H1 (cell line): ENCODE data around the gene AGAP1. TPM values are rescaled to one million over a fixed set of nuclear protein-coding genes. Genes with fewer than 3 reads are reported as not detected.

Experiments used
- CTCF ChIA-PET: fragments of 300-600 bp; sonication (Branson Sonifier 250); formaldehyde crosslinking; loops from one replicate; lab custom pipeline; 2021; ENCODE audit not compliant: partially characterized antibody; lab: Charles Lee
- POLR2A ChIA-PET: fragments of 300-600 bp; sonication (Branson Sonifier 250); formaldehyde crosslinking; loops from one replicate; lab custom pipeline; 2021; ENCODE audit warnings: inconsistent platforms; ENCODE audit not compliant: partially characterized antibody; lab: Charles Lee
- DNase-seq, 2 experiments: peaks; one replicate each; pipeline versions ENCODE4 v3.0.0 to v3.0.0-alpha.2; 2010 to 2022; ENCODE audit warnings: low spot score in 2 of 2, low read depth in 1 of 2, mixed read lengths in 1 of 2
- FAIRE-seq: peaks from 2 replicates; lab custom pipeline; 2011; peaks lifted over from hg19 to GRCh38; lab: Jason Lieb, UNC
- H2AFZ ChIP-seq: 2 replicates; pipeline ENCODE4 v1.8.1; 2012; ENCODE audit warnings: low read length, inconsistent platforms
- H2AK5ac ChIP-seq: 2 replicates; pipeline ENCODE4 v1.6.1; 2013; ENCODE audit warnings: low read depth, low read length
- H2BK120ac ChIP-seq: replicated peaks from 2 replicates; pipeline ENCODE3; 2013; ENCODE audit warnings: low read depth, low read length, inconsistent platforms
- H2BK12ac ChIP-seq: 2 replicates; pipeline ENCODE4 v1.6.1; 2013; ENCODE audit warnings: low read depth, low read length
- H2BK15ac ChIP-seq: 2 replicates; pipeline ENCODE4 v1.6.1; 2013; ENCODE audit warnings: low read length
- H2BK20ac ChIP-seq: 2 replicates; pipeline ENCODE4 v1.6.1; 2013; ENCODE audit warnings: low read length
- H2BK5ac ChIP-seq: 2 replicates; pipeline ENCODE4 v1.6.1; 2013; ENCODE audit warnings: low read depth, low read length
- H3K14ac ChIP-seq: 2 replicates; pipeline ENCODE4 v1.6.1; 2013; ENCODE audit warnings: inconsistent platforms; ENCODE audit not compliant: insufficient read length
- H3K18ac ChIP-seq: 2 replicates; pipeline ENCODE4 v1.6.1; 2013; ENCODE audit warnings: low read length; ENCODE audit errors: extremely low read depth
- H3K23ac ChIP-seq: 2 replicates; pipeline ENCODE4 v1.6.1; 2013; ENCODE audit warnings: inconsistent platforms; ENCODE audit not compliant: insufficient read length
- H3K23me2 ChIP-seq: 2 replicates; pipeline ENCODE4 v1.6.1; 2013; ENCODE audit warnings: low read depth, low read length
- H3K27ac ChIP-seq: 2 replicates; pipeline ENCODE4 v1.6.1; 2011; ENCODE audit warnings: low read depth, low read length, inconsistent platforms
- H3K27me3 ChIP-seq, 4 experiments: replicated peaks in 1 of 4; 1 replicate in 1 of 4; 2 replicates in 3 of 4; pipeline versions ENCODE4 v1.6.1 to v1.8.1; 2011 to 2013; ENCODE audit warnings: low read length in 3 of 4, mild to moderate bottlenecking in 3 of 4, inconsistent platforms in 2 of 4, mixed read lengths in 2 of 4, moderate library complexity in 1 of 4; ENCODE audit not compliant: control insufficient read depth in 3 of 4, insufficient read depth in 3 of 4; ENCODE audit errors: extremely low read depth in 1 of 4
- H3K36me3 ChIP-seq, 4 experiments: 2 replicates each; pipeline versions ENCODE4 v1.6.1 to v1.8.1; 2011 to 2013; ENCODE audit warnings: mild to moderate bottlenecking in 4 of 4, low read length in 3 of 4, moderate library complexity in 2 of 4, control low read depth in 1 of 4, inconsistent platforms in 1 of 4; ENCODE audit not compliant: insufficient read depth in 4 of 4, control insufficient read depth in 2 of 4
- H3K4ac ChIP-seq: replicated peaks from 2 replicates; pipeline ENCODE3; 2013; ENCODE audit warnings: low read length, low read depth, mixed read lengths, inconsistent platforms; ENCODE audit not compliant: insufficient read length
- H3K4me1 ChIP-seq, 4 experiments: replicated peaks in 1 of 4; 1 replicate in 1 of 4; 2 replicates in 3 of 4; pipeline versions ENCODE4 v1.6.1 to v1.8.1; 2011 to 2013; ENCODE audit warnings: low read length in 3 of 4, inconsistent platforms in 2 of 4, mixed read lengths in 1 of 4; ENCODE audit not compliant: insufficient read depth in 4 of 4, control insufficient read depth in 3 of 4
- H3K4me2 ChIP-seq, 2 experiments: 2 replicates each; pipeline versions ENCODE4 v1.6.1 to v1.8.1; 2011 to 2013; ENCODE audit warnings: low read depth in 2 of 2, low read length in 2 of 2, control low read depth in 1 of 2, inconsistent platforms in 1 of 2, mild to moderate bottlenecking in 1 of 2; ENCODE audit not compliant: insufficient read depth in 1 of 2
- H3K4me3 ChIP-seq, 4 experiments: fragments of 200-600, 300-600 bp in 1 of 4; sonication (generic), shearing (Covaris generic), sonication (Bioruptor Twin) in 1 of 4; 2 replicates each; pipeline versions ENCODE4 v1.5.1 to v1.8.1; 2011 to 2016; ENCODE audit warnings: low read length in 4 of 4, low read depth in 3 of 4, control low read depth in 2 of 4, inconsistent platforms in 2 of 4, mild to moderate bottlenecking in 2 of 4, mixed read lengths in 1 of 4, moderate library complexity in 1 of 4; ENCODE audit not compliant: insufficient read depth in 2 of 4; ENCODE audit errors: extremely low read depth in 1 of 4
- H3K56ac ChIP-seq: replicated peaks from 2 replicates; pipeline ENCODE3; 2013; ENCODE audit warnings: low read depth, mild to moderate bottlenecking, mixed read lengths, low read length, inconsistent platforms; ENCODE audit not compliant: insufficient read length
- H3K79me1 ChIP-seq: 2 replicates; pipeline ENCODE4 v1.6.1; 2013; ENCODE audit warnings: low read depth, low read length, control low read depth
- H3K79me2 ChIP-seq, 2 experiments: 2 replicates each; pipeline versions ENCODE4 v1.6.1 to v1.8.1; 2012 to 2013; ENCODE audit warnings: low read length in 2 of 2, mild to moderate bottlenecking in 2 of 2, inconsistent platforms in 1 of 2; ENCODE audit not compliant: insufficient read depth in 2 of 2, control insufficient read depth in 1 of 2
- H3K9ac ChIP-seq, 4 experiments: replicated peaks in 1 of 4; 1 replicate in 1 of 4; 2 replicates in 3 of 4; pipeline versions ENCODE4 v1.6.1 to v1.8.1; 2011 to 2013; ENCODE audit warnings: low read depth in 3 of 4, low read length in 3 of 4, control low read depth in 2 of 4, mild to moderate bottlenecking in 2 of 4, moderate library complexity in 2 of 4, inconsistent platforms in 1 of 4; ENCODE audit errors: extremely low read depth in 1 of 4
- H3K9me3 ChIP-seq, 2 experiments: 2 replicates each; pipeline versions ENCODE4 v1.6.1 to v1.8.1; 2012 to 2013; ENCODE audit warnings: mild to moderate bottlenecking in 2 of 2, moderate library complexity in 2 of 2, control low read depth in 1 of 2, inconsistent platforms in 1 of 2, low read depth in 1 of 2, low read length in 1 of 2, mixed read lengths in 1 of 2; ENCODE audit not compliant: insufficient read depth in 2 of 2
- H4K20me1 ChIP-seq, 2 experiments: replicated peaks in 1 of 2; 2 replicates each; pipeline versions ENCODE3 to v1.8.1; 2011 to 2013; ENCODE audit warnings: inconsistent platforms in 2 of 2, low read length in 2 of 2, mild to moderate bottlenecking in 1 of 2; ENCODE audit not compliant: insufficient read depth in 2 of 2, control insufficient read depth in 1 of 2
- H4K5ac ChIP-seq: 2 replicates; pipeline ENCODE4 v1.6.1; 2013; ENCODE audit warnings: low read length, low read depth, mixed read lengths, inconsistent platforms; ENCODE audit not compliant: insufficient read length
- H4K8ac ChIP-seq: 2 replicates; pipeline ENCODE4 v1.8.0; 2013; ENCODE audit warnings: mild to moderate bottlenecking, moderate library complexity, low read length, inconsistent platforms; ENCODE audit not compliant: insufficient read depth; ENCODE audit errors: extremely low read depth
- H4K91ac ChIP-seq: replicated peaks from 2 replicates; pipeline ENCODE3; 2013; ENCODE audit warnings: low read length, mixed read lengths, inconsistent platforms; ENCODE audit not compliant: insufficient read length
- BCL11A ChIP-seq, 2 experiments: IDR thresholded peaks; one replicate each; pipeline ENCODE4 v1.6.1; 2011; ENCODE audit warnings: low read depth in 2 of 2, low read length in 2 of 2, mild to moderate bottlenecking in 2 of 2
- CHD2 ChIP-seq: IDR thresholded peaks from 2 replicates; pipeline ENCODE4 v1.6.1; 2012; ENCODE audit warnings: low read length, improper control_type of control experiment
- EGR1 ChIP-seq: IDR thresholded peaks from 2 replicates; pipeline ENCODE4 v1.6.1; 2011; ENCODE audit warnings: low read depth, low read length, borderline replicate concordance
- HDAC6 ChIP-seq: IDR thresholded peaks from one replicate; pipeline ENCODE4 v1.7.1; 2012; ENCODE audit warnings: low read depth, mild to moderate bottlenecking, inconsistent platforms, low read length, moderate library complexity
- KDM4A ChIP-seq: IDR thresholded peaks from one replicate; pipeline ENCODE4 v1.7.1; 2012; ENCODE audit warnings: low read depth, mild to moderate bottlenecking, moderate library complexity, low read length, inconsistent platforms; ENCODE audit not compliant: severe bottlenecking
- SIN3A ChIP-seq, 2 experiments: IDR thresholded peaks in 1 of 2; conservative IDR thresholded peaks in 1 of 2; 2 replicates each; pipeline ENCODE4 v1.6.1; 2011 to 2012; ENCODE audit warnings: low read length in 2 of 2, improper control_type of control experiment in 1 of 2, low read depth in 1 of 2, mild to moderate bottlenecking in 1 of 2
- SP1 ChIP-seq: IDR thresholded peaks from 2 replicates; pipeline ENCODE4 v1.6.1; 2011; ENCODE audit warnings: low read depth, low read length
- SP4 ChIP-seq: IDR thresholded peaks from 2 replicates; pipeline ENCODE4 v1.6.1; 2012; ENCODE audit warnings: low read length, inconsistent platforms
- WGBS, 2 experiments: shearing (Covaris generic) in 1 of 2; methylation state at CpG; one replicate each; pipeline versions ENCODE4 v1.1.6 to v1.1.7; 2013 to 2015; ENCODE audit warnings: low lambda C conversion rate in 2 of 2, mixed read lengths in 2 of 2, inconsistent platforms in 1 of 2, low coverage in 1 of 2, missing lambda C conversion rate in 1 of 2; ENCODE audit not compliant: insufficient replicate concordance in 2 of 2, insufficient coverage in 1 of 2, insufficient read length in 1 of 2; ENCODE audit errors: extremely low coverage in 1 of 2, missing lambda C conversion rate in 1 of 2; 5-methylcytosine and 5-hydroxymethylcytosine counted together
- polyA plus RNA-seq, 7 experiments: library from polyadenylated mRNA; depleted of rRNA in 3 of 7; stranded (reverse) in 5 of 7; unstranded in 2 of 7; fragments of >200 nt in 5 of 7; fragments of 200-250 nt in 2 of 7; gene quantifications; 1 replicate in 5 of 7; 2 replicates in 1 of 7; 4 replicates in 1 of 7; pipeline versions ENCODE4 v1.2.1 to v1.2.3, GENCODE V29; 2011 to 2013; ENCODE audit warnings: missing spikeins in 2 of 7, mixed read lengths in 2 of 7
- total RNA-seq: library from RNA; stranded (reverse); fragmentation: NEBNext Ultra II Directional; extraction: Animal tissue kit (Norgen Biotek cat#: 25700); gene quantifications from 2 replicates; pipeline ENCODE4 v1.2.1, GENCODE V29; 2021

The AGAP1 gene
- total and polyA plus RNA-seq, 2 of the 8 experiments (the other 6 are each of a cell fraction or from before 2014, with no cell fraction given), result 18.1 to 39.4 TPM

GRCh38 chr2:236010920-236011685 is 517.3 kb downstream of the AGAP1 start:
- peaks cover 11 to 26% (median 24%) of the 10 kb centered on the region in 4 experiments for H3K4me1 ChIP-seq
- H3K79me2 ChIP-seq, result no peaks in the 10 kb centered on the region
- ChIA-PET POLR2A (no interaction called here), CTCF (interaction anchor here (1.0 to 1.2 kb wide), 2 partner anchors 29 to 174 kb away, joined by 3 to 4 read pairs; no protein-coding TSS in a partner anchor)
- no peak overlapping the region for H3K18ac ChIP-seq
- H3K4me3 ChIP-seq, result no peak overlapping the region
- H3K4ac ChIP-seq, result no peak overlapping the region
- no peak overlapping the region for H3K9ac ChIP-seq
- no peak overlapping the region for H3K56ac ChIP-seq
- no peak overlapping the region for H4K8ac ChIP-seq
- no peak overlapping the region for H2BK120ac ChIP-seq
- no peaks in the 10 kb centered on the region for H3K36me3 ChIP-seq
- no peak overlapping the region for H3K27ac ChIP-seq
- no peak overlapping the region for H3K4me2 ChIP-seq
- no peak overlapping the region for H2AFZ ChIP-seq
- H3K23ac ChIP-seq, result no peak overlapping the region
- H3K14ac ChIP-seq, result no peak overlapping the region
- FAIRE-seq, result no peak
- H4K91ac ChIP-seq, result no peak overlapping the region
- H2BK20ac ChIP-seq, result no peak overlapping the region
- no peak for DNase-seq
- no peaks in the 10 kb centered on the region for H3K79me1 ChIP-seq
- H2BK5ac ChIP-seq, result no peak overlapping the region
- no peak overlapping the region for H2AK5ac ChIP-seq
- WGBS, 2 experiments, result 79% methylated on average over 15 of the region's 15 CpGs; no CpG with 5 or more reads in 1 of the 2 experiments
- H2BK12ac ChIP-seq, result no peak overlapping the region
- no peak overlapping the region for H2BK15ac ChIP-seq
- H4K20me1 ChIP-seq, result no peaks in the 10 kb centered on the region
- no peak overlapping the region for H4K5ac ChIP-seq
- H3K27me3 ChIP-seq, result 0 out of 7 replicates have a peak, but pooled peaks cover 0 to 2% (median 0%) of the 10 kb centered on the region in 4 experiments
- TF ChIP-seq KDM4A (no peak), SP1 (no peak), CHD2 (no peak), HDAC6 (no peak), EGR1 (no peak), SIN3A (conservative IDR thresholded peaks at IDR 0.05 in 1 of 2, IDR thresholded peaks at IDR 0.05 in 1 of 2; ENCODE audit: low read depth in 1 of 2, low read length in 2 of 2) (no peak), SP4 (no peak), BCL11A (IDR thresholded peaks at IDR 0.05; ENCODE audit: low read depth in 2 of 2, low read length in 2 of 2) (no peak)
- no peaks in the 10 kb centered on the region for H3K23me2 ChIP-seq
- no peaks in the 10 kb centered on the region for H3K9me3 ChIP-seq
